GDM1 (cell line): ENCODE measurements around the gene MON2.
"Not testable (repeated sequence)": the region's sequence is repeated elsewhere in the genome, so short reads cannot be mapped to it uniquely, and the experiment has no call there.

Experiments
- DNase-seq: peaks from one replicate; lab custom pipeline; 2025; lab: John Stamatoyannopoulos, UW

The MON2 gene

GRCh38 chr12:62481843-62482540 is 15.4 kb downstream of the MON2 start:
- DNase-seq = no peak

- no peak for DNase-seq
Measured at GRCh38 chr12:62482769-62483168, 16.1 kb downstream of the MON2 start.

- no peak for DNase-seq
Measured at GRCh38 chr12:62484233-62484632, 17.6 kb downstream of the MON2 start.

- no peak for DNase-seq
Measured at GRCh38 chr12:62505786-62506185, 39.2 kb downstream of the MON2 start.

- DNase-seq = no peak
Measured at GRCh38 chr12:62512901-62513300, 46.3 kb downstream of the MON2 start.

- not testable (repeated sequence) for DNase-seq
Measured at GRCh38 chr12:62514080-62514479, 47.5 kb downstream of the MON2 start.

- no peak for DNase-seq
Measured at GRCh38 chr12:62516927-62517326, 50.3 kb downstream of the MON2 start.

- DNase-seq = no peak
Measured at GRCh38 chr12:62517887-62518286, 51.3 kb downstream of the MON2 start.

- no peak for DNase-seq
Measured at GRCh38 chr12:62519043-62519442, 52.4 kb downstream of the MON2 start.

- no peak for DNase-seq
Measured at GRCh38 chr12:62520361-62520760, 53.7 kb downstream of the MON2 start.

GRCh38 chr12:62522984-62523383 is 56.4 kb downstream of the MON2 start:
- no peak for DNase-seq

- DNase-seq = no peak
Measured at GRCh38 chr12:62523619-62524018, 57.0 kb downstream of the MON2 start.

- no peak for DNase-seq
Measured at GRCh38 chr12:62525271-62525670, 58.6 kb downstream of the MON2 start.

GRCh38 chr12:62530596-62530995 is 64.0 kb downstream of the MON2 start:
- no peak for DNase-seq

GRCh38 chr12:62532333-62532732 is 65.7 kb downstream of the MON2 start:
- no peak for DNase-seq

- DNase-seq = no peak
Measured at GRCh38 chr12:62533087-62533754, 66.6 kb downstream of the MON2 start.

- no peak for DNase-seq
Measured at GRCh38 chr12:62533755-62534107, 67.1 kb downstream of the MON2 start.

GRCh38 chr12:62536546-62536945 is 69.9 kb downstream of the MON2 start:
- DNase-seq = no peak

GRCh38 chr12:62537551-62537950 is 70.9 kb downstream of the MON2 start:
- no peak for DNase-seq

- no peak for DNase-seq
Measured at GRCh38 chr12:62540354-62540753, 73.7 kb downstream of the MON2 start.

- DNase-seq = no peak
Measured at GRCh38 chr12:62542814-62543213, 76.2 kb downstream of the MON2 start.

- no peak for DNase-seq
Measured at GRCh38 chr12:62543324-62543723, 76.7 kb downstream of the MON2 start.

GRCh38 chr12:62543741-62544140 is 77.1 kb downstream of the MON2 start:
- DNase-seq = no peak
